ENCODE data around the gene DMD. TPM values are rescaled to one million over a fixed set of nuclear protein-coding genes. Genes with fewer than 3 reads are reported as not detected.

The DMD gene
- total and polyA plus RNA-seq, 4 donors = 3.9 to 73.8 (median 11.2) TPM

DNA sequence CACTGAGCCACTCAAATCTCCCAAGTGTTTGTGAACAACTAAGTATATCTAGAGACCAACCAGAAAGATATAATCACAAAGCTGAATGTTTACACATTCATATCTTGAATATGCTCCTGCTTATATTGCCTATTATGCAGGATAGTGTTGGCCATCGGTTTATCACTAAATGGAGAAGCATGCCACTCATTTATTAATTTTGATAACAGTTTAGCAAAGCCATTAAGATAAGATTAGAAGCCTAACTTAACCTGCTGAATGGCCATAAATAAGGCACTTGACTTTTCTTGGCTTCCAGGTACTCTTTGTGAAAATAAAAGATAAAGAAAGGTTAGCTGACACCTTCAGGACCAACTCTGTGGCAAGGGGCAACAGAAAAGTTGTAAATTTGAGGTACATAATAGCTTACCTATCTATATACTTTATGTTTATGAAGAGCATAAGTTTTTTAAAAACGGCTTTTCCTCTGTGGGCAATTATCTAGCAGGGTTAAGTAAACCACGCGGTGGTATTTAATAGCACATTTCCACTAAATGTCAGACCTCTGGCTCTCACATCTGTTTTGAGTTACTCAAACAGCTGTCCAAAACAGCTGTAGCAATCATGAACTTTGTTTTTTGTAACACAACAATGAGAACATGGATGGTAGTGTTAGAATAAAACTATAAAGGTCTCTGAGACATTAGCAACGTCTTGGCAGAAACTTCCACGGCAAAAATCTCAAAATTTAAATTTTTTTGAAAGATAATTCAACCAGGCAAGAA lies 2080.7 kb downstream of the DMD start:
- ATAC-seq (ENCODE audit: insufficient read depth, low FRiP score) = no peak
- Histone ChIP-seq H3K27me3 (ENCODE audit: control insufficient read depth in 3 of 3, insufficient read depth in 3 of 3, low read length in 2 of 3) (peaks cover 0 to 8% (median 0%) of the 10 kb centered on the region in 3 donors), H3K36me3 (ENCODE audit: control insufficient read depth in 4 of 4, insufficient read depth in 4 of 4, low read length in 4 of 4) (no peaks in the 10 kb centered on the region), H3K27ac (ENCODE audit: low read depth in 1 of 2, low read length in 1 of 2) (no peak overlapping the region), H3K9me3 (ENCODE audit: control insufficient read depth in 4 of 4, insufficient read depth in 3 of 4, low read length in 3 of 4) (no peaks in the 10 kb centered on the region), H3K4me3 (no peak overlapping the region), H3K4me1 (ENCODE audit: control insufficient read depth in 5 of 5, insufficient read depth in 5 of 5, low read length in 5 of 5) (peaks cover 0 to 5% (median 0%) of the 10 kb centered on the region in 5 donors), H3K9ac (ENCODE audit: insufficient read depth in 1 of 2, low read length in 2 of 2) (no peak overlapping the region)
- 59 to 78% methylated on average over 6 of the region's 6 CpGs for WGBS, 2 donors
- TF ChIP-seq, protein P1, sequence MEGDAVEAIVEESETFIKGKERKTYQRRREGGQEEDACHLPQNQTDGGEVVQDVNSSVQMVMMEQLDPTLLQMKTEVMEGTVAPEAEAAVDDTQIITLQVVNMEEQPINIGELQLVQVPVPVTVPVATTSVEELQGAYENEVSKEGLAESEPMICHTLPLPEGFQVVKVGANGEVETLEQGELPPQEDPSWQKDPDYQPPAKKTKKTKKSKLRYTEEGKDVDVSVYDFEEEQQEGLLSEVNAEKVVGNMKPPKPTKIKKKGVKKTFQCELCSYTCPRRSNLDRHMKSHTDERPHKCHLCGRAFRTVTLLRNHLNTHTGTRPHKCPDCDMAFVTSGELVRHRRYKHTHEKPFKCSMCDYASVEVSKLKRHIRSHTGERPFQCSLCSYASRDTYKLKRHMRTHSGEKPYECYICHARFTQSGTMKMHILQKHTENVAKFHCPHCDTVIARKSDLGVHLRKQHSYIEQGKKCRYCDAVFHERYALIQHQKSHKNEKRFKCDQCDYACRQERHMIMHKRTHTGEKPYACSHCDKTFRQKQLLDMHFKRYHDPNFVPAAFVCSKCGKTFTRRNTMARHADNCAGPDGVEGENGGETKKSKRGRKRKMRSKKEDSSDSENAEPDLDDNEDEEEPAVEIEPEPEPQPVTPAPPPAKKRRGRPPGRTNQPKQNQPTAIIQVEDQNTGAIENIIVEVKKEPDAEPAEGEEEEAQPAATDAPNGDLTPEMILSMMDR (IDR thresholded peaks at IDR 0.05; ENCODE audit: control extremely low read depth, extremely low read depth) = no peak
- peak in 2 of 3 donors; percentile 55 to 64 for DNase-seq

DNA sequence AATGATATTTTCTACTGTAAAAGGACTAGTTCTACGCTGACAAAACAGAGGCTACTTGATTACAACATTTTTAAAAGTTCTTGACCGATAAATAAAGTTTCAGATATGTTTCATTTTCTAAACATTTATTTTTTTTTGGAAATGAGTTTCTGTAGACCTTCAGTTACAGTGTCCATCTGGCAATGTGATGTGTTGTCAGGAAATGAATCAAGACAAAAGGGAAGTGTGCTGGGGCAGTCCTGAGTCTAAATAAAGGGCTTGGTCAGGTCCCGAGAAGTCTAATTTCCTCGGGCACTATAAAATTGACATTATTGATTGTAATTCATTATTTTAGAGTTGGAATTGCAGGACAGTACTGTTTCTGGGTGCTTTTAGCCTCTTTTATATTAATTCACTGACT lies 2082.5 kb downstream of the DMD start:
- ATAC-seq (ENCODE audit: insufficient read depth, low FRiP score) = no peak

DNA sequence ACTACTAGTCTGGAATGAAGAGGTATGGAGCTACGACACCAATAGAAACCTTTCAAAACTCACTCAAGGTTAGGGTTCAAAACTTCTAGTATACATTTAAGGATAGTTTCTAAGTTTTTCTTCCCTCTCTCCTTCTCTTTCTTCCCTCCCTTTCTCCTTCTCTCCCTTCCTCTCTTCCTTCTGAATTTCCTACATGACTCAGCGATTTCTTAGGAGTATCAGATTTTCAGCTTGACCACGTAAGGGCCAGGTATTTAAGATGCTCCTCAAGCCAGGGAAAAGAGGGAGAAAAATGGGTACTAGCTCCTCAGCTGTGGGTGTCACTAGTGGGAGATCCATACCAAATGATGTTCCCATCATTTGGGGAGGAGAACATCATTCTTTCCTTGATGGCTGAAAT lies 2083.6 kb downstream of the DMD start:
- peaks cover 0 to 8% (median 0%) of the 10 kb centered on the region in 3 donors for H3K27me3 ChIP-seq (ENCODE audit: control insufficient read depth in 3 of 3, insufficient read depth in 3 of 3, low read length in 2 of 3)
- DNase-seq (no peak), ATAC-seq (ENCODE audit: insufficient read depth, low FRiP score) (no peak)
- no peak overlapping the region for H3K27ac ChIP-seq (ENCODE audit: low read depth in 1 of 2, low read length in 1 of 2)
- 74 to 92% methylated on average over 3 of the region's 3 CpGs for WGBS, 2 donors
- H3K36me3 ChIP-seq (ENCODE audit: control insufficient read depth in 4 of 4, insufficient read depth in 4 of 4, low read length in 4 of 4) = no peaks in the 10 kb centered on the region
- no peak overlapping the region for H3K9ac ChIP-seq (ENCODE audit: insufficient read depth in 1 of 2, low read length in 2 of 2)
- no peaks in the 10 kb centered on the region for H3K9me3 ChIP-seq (ENCODE audit: control insufficient read depth in 4 of 4, insufficient read depth in 3 of 4, low read length in 3 of 4)
- TF ChIP-seq, protein P1 (IDR thresholded peaks at IDR 0.05; ENCODE audit: control extremely low read depth, extremely low read depth) = no peak
- peaks cover 0 to 8% (median 0%) of the 10 kb centered on the region in 5 donors for H3K4me1 ChIP-seq (ENCODE audit: control insufficient read depth in 5 of 5, insufficient read depth in 5 of 5, low read length in 5 of 5)
- no peak overlapping the region for H3K4me3 ChIP-seq

More for the DNA sequence above, 2082.5 kb downstream of the DMD start:
- peaks cover 0 to 8% (median 0%) of the 10 kb centered on the region in 3 donors for H3K27me3 ChIP-seq (ENCODE audit: control insufficient read depth in 3 of 3, insufficient read depth in 3 of 3, low read length in 2 of 3)
- TF ChIP-seq, protein P1 (IDR thresholded peaks at IDR 0.05; ENCODE audit: control extremely low read depth, extremely low read depth) = no peak
- peaks cover 0 to 8% (median 0%) of the 10 kb centered on the region in 5 donors for H3K4me1 ChIP-seq (ENCODE audit: control insufficient read depth in 5 of 5, insufficient read depth in 5 of 5, low read length in 5 of 5)
- DNase-seq = peak in 1 of 3 donors; percentile 1
- WGBS, 2 donors = 43 to 61% methylated on average over 4 of the region's 4 CpGs
- no peaks in the 10 kb centered on the region for H3K9me3 ChIP-seq (ENCODE audit: control insufficient read depth in 4 of 4, insufficient read depth in 3 of 4, low read length in 3 of 4)
- H3K27ac ChIP-seq (ENCODE audit: low read depth in 1 of 2, low read length in 1 of 2) = no peak overlapping the region
- H3K36me3 ChIP-seq (ENCODE audit: control insufficient read depth in 4 of 4, insufficient read depth in 4 of 4, low read length in 4 of 4) = no peaks in the 10 kb centered on the region
- H3K4me3 ChIP-seq = no peak overlapping the region
- H3K9ac ChIP-seq (ENCODE audit: insufficient read depth in 1 of 2, low read length in 2 of 2) = no peak overlapping the region

Data from lung (tissue), 12 donors.